ENCODE measurements around the gene KANSL1L. TPM values are rescaled to one million over a fixed set of nuclear protein-coding genes. Genes with fewer than 3 reads are reported as not detected.

Gene KANSL1L
- polyA plus RNA-seq, 1 donor (not counting 4 experiments of a cell fraction or from before 2014, with no cell fraction given) = 4.7 TPM

GRCh38 chr2:210000464-210001324 lies 170.5 kb downstream of the KANSL1L start:
- H2AFZ ChIP-seq (ENCODE audit: control insufficient read depth, low read length) = no peak overlapping the region
- no peaks in the 10 kb centered on the region for H3K27me3 ChIP-seq (ENCODE audit: control insufficient read depth, extremely low read depth, insufficient read depth, low read length)
- no peak overlapping the region for H3K27ac ChIP-seq (ENCODE audit: control insufficient read depth, insufficient read depth, low read length)
- no peak overlapping the region for H3K4me3 ChIP-seq (ENCODE audit: control insufficient read depth in 2 of 3, extremely low read depth in 1 of 3, insufficient read depth in 2 of 3, low read depth in 1 of 3, low read length in 3 of 3)
- no peak overlapping the region for H3K9ac ChIP-seq (ENCODE audit: control insufficient read depth, extremely low read depth, insufficient read depth, low read length)
- no peaks in the 10 kb centered on the region for H4K20me1 ChIP-seq (ENCODE audit: control insufficient read depth, extremely low read depth, insufficient read depth, low read length)
- FAIRE-seq = no peak
- H3K9me3 ChIP-seq (ENCODE audit: control insufficient read depth, low read depth, low read length) = no peaks in the 10 kb centered on the region
- no peak for TF ChIP-seq EZH2 (IDR thresholded peaks at IDR 0.05; ENCODE audit: low read length)
- TF ChIP-seq CTCF (optimal IDR thresholded peaks at IDR 0.05 in 1 of 3, IDR thresholded peaks at IDR 0.05 in 1 of 3, conservative IDR thresholded peaks at IDR 0.05 in 1 of 3; ENCODE audit: extremely low read depth in 1 of 3, insufficient read depth in 2 of 3, low read length in 3 of 3) = no peak
- H3K9me1 ChIP-seq (ENCODE audit: control insufficient read depth, extremely low read depth, insufficient read depth, low read length) = no peaks in the 10 kb centered on the region
- peaks cover 24% of the 10 kb centered on the region for H3K4me1 ChIP-seq (ENCODE audit: control insufficient read depth, extremely low read depth, insufficient read depth, low read length)
- peaks cover 0 to 2% of the 10 kb centered on the region in 2 experiments for H3K36me3 ChIP-seq (ENCODE audit: control insufficient read depth in 2 of 2, extremely low read depth in 1 of 2, insufficient read depth in 2 of 2, low read length in 2 of 2)
- DNase-seq (ENCODE audit: low read depth, low spot score) = no peak
- dilution Hi-C loops (cut with MboI; ENCODE audit: extremely low pct_ligation_motif_present, low sequenced_read_pairs) = no loop called here
- peaks cover 33% of the 10 kb centered on the region for H3K79me2 ChIP-seq (ENCODE audit: control insufficient read depth, insufficient read depth, low read length)
- H3K4me2 ChIP-seq (ENCODE audit: control insufficient read depth, extremely low read depth, insufficient read depth, low read depth, low read length) = no peak overlapping the region

- Histone ChIP-seq H3K27me3 (ENCODE audit: control insufficient read depth, extremely low read depth, insufficient read depth, low read length) (no peaks in the 10 kb centered on the region), H3K9me1 (ENCODE audit: control insufficient read depth, extremely low read depth, insufficient read depth, low read length) (no peaks in the 10 kb centered on the region), H3K4me1 (ENCODE audit: control insufficient read depth, extremely low read depth, insufficient read depth, low read length) (peaks cover 7% of the 10 kb centered on the region), H3K4me3 (ENCODE audit: control insufficient read depth in 2 of 3, extremely low read depth in 1 of 3, insufficient read depth in 2 of 3, low read depth in 1 of 3, low read length in 3 of 3) (no peak overlapping the region), H3K9ac (ENCODE audit: control insufficient read depth, extremely low read depth, insufficient read depth, low read length) (no peak overlapping the region), H2AFZ (ENCODE audit: control insufficient read depth, low read length) (no peak overlapping the region), H3K79me2 (ENCODE audit: control insufficient read depth, insufficient read depth, low read length) (peaks cover 12% of the 10 kb centered on the region), H3K27ac (ENCODE audit: control insufficient read depth, insufficient read depth, low read length) (no peak overlapping the region), H3K4me2 (ENCODE audit: control insufficient read depth, extremely low read depth, insufficient read depth, low read depth, low read length) (no peak overlapping the region), H4K20me1 (ENCODE audit: control insufficient read depth, extremely low read depth, insufficient read depth, low read length) (no peaks in the 10 kb centered on the region), H3K9me3 (ENCODE audit: control insufficient read depth, low read depth, low read length) (no peaks in the 10 kb centered on the region), H3K36me3 (ENCODE audit: control insufficient read depth in 2 of 2, extremely low read depth in 1 of 2, insufficient read depth in 2 of 2, low read length in 2 of 2) (no peaks in the 10 kb centered on the region)
- no peak for TF ChIP-seq CTCF (optimal IDR thresholded peaks at IDR 0.05 in 1 of 3, IDR thresholded peaks at IDR 0.05 in 1 of 3, conservative IDR thresholded peaks at IDR 0.05 in 1 of 3; ENCODE audit: extremely low read depth in 1 of 3, insufficient read depth in 2 of 3, low read length in 3 of 3)
- TF ChIP-seq EZH2 (IDR thresholded peaks at IDR 0.05; ENCODE audit: low read length) = no peak
- dilution Hi-C loops (cut with MboI; ENCODE audit: extremely low pct_ligation_motif_present, low sequenced_read_pairs) = no loop called here
- no peak for FAIRE-seq
- no peak for DNase-seq (ENCODE audit: low read depth, low spot score)
Measured at GRCh38 chr2:209998596-209998995, 172.6 kb downstream of the KANSL1L start.

All from keratinocyte (primary cell).